Fibroblast of lung (primary cell): ENCODE data around the gene IZUMO4.

ENCODE experiments used
- EZH2 ChIP-seq: IDR thresholded peaks from 2 replicates; pipeline ENCODE4 v1.5.1; 2012; ENCODE audit warnings: low read length, control low read depth, mild to moderate bottlenecking; ENCODE audit errors: missing control alignments
- TF ChIP-seq, protein P1 (sequence below), 2 donors: IDR thresholded peaks in 1 of 2; conservative IDR thresholded peaks in 1 of 2; 1 replicate in 1 of 2; 2 replicates in 1 of 2; pipeline ENCODE4 v1.5.1; 2011 to 2012; ENCODE audit warnings: low read length in 2 of 2, control low read depth in 1 of 2, inconsistent platforms in 1 of 2, low read depth in 1 of 2, mild to moderate bottlenecking in 1 of 2

DNA sequence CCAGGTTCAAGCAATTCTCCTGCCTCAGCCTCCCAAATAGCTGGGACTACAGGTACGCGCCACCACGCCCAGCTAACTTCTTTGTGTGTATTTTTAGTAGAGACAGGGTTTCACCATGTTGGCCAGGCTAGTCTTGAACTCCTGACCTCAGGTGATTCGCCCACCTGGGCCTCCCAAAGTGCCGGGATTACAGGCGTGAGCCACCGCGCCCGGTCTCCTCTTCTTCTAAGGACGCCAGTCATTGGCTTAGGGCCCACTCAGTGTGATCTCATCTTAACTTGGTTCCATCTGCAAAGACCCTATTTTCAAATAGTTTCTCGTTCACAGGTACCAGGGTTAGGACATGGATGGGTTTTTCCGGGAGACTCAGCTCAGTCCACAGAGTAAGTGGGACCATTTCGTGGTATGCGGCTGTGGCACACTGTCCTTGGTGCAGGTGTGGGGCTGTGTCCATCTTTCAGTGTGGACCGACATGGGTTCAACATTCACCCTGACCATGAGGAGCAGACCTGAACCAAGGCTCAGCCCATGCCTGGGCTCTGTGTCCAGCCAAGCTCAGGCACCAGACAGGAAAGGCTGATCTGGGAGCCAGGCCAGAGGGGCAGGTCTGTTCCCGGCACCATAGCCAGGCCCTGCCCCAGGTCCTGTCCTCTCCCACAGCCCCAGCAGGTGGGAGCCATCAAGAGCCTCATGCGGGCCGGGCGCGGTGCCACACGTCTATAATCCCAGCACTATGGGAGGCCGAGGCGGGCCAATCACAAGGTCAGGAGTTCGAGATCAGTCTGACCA lies 42.9 kb upstream of the IZUMO4 start:
- TF ChIP-seq, protein P1, sequence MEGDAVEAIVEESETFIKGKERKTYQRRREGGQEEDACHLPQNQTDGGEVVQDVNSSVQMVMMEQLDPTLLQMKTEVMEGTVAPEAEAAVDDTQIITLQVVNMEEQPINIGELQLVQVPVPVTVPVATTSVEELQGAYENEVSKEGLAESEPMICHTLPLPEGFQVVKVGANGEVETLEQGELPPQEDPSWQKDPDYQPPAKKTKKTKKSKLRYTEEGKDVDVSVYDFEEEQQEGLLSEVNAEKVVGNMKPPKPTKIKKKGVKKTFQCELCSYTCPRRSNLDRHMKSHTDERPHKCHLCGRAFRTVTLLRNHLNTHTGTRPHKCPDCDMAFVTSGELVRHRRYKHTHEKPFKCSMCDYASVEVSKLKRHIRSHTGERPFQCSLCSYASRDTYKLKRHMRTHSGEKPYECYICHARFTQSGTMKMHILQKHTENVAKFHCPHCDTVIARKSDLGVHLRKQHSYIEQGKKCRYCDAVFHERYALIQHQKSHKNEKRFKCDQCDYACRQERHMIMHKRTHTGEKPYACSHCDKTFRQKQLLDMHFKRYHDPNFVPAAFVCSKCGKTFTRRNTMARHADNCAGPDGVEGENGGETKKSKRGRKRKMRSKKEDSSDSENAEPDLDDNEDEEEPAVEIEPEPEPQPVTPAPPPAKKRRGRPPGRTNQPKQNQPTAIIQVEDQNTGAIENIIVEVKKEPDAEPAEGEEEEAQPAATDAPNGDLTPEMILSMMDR (conservative IDR thresholded peaks at IDR 0.05 in 1 of 2, IDR thresholded peaks at IDR 0.05 in 1 of 2; ENCODE audit: low read depth in 1 of 2, low read length in 2 of 2), result no peak
- no peak for TF ChIP-seq EZH2
